IMR-90 (cell line): ENCODE results near the gene FNDC3B. TPM values are rescaled to one million over a fixed set of nuclear protein-coding genes. Genes with fewer than 3 reads are reported as not detected.

Source experiments
- ATAC-seq: fragments of 200-7000 bp; cut with Tn5 transposase; 2 replicates; pipeline ENCODE4 v1.9.1; 2020; ENCODE audit warnings: low read depth, mild to moderate bottlenecking, moderate library complexity
- BruUV-seq: library from RNA; stranded (reverse); fragments of 400-500 nt; replicated peaks from 2 replicates; lab custom pipeline; 2021; lab: Mats Ljungman, UMichigan
- CTCF ChIA-PET: fragments of 300-600 bp; formaldehyde crosslinking; extraction: SDS; loops from one replicate; lab custom pipeline; 2021; ENCODE audit warnings: antibody characterized with exemption; lab: Yijun Ruan, JAX
- POLR2A ChIA-PET: fragments of 300-600 bp; sonication (Branson Sonifier 250); formaldehyde crosslinking; loops from one replicate; lab custom pipeline; 2022; ENCODE audit warnings: antibody characterized with exemption; ENCODE audit not compliant: unreplicated experiment; lab: Charles Lee
- DNase-seq: peaks from one replicate; pipeline ENCODE4 v3.0.0; 2013
- H2AFZ ChIP-seq: replicated peaks from 2 replicates; pipeline ENCODE3; 2013; ENCODE audit warnings: low read length, mild to moderate bottlenecking; ENCODE audit not compliant: poor library complexity
- H2AK5ac ChIP-seq: 2 replicates; pipeline ENCODE4 v1.6.1; 2013; ENCODE audit warnings: low read depth, low read length, inconsistent platforms
- H2AK9ac ChIP-seq: replicated peaks from 2 replicates; pipeline ENCODE3; 2013; ENCODE audit warnings: mild to moderate bottlenecking, low read depth, low read length, moderate library complexity; ENCODE audit not compliant: poor library complexity
- H2BK120ac ChIP-seq: 2 replicates; pipeline ENCODE4 v1.6.1; 2013; ENCODE audit warnings: low read depth, low read length, inconsistent platforms
- H2BK15ac ChIP-seq: 3 replicates; pipeline ENCODE4 v1.6.1; 2013; ENCODE audit warnings: low read depth, low read length, inconsistent platforms
- H2BK20ac ChIP-seq: 2 replicates; pipeline ENCODE4 v1.6.1; 2013; ENCODE audit warnings: low read depth, mild to moderate bottlenecking, inconsistent platforms, low read length, moderate library complexity
- H2BK5ac ChIP-seq: 2 replicates; pipeline ENCODE4 v1.6.1; 2013; ENCODE audit warnings: mild to moderate bottlenecking, low read depth, low read length, inconsistent platforms; ENCODE audit not compliant: poor library complexity, severe bottlenecking
- H3K14ac ChIP-seq: replicated peaks from 2 replicates; pipeline ENCODE4 v1.6.1; 2013; ENCODE audit warnings: low read depth, low read length, inconsistent platforms
- H3K18ac ChIP-seq: 2 replicates; pipeline ENCODE4 v1.6.1; 2013; ENCODE audit warnings: low read depth, low read length, control low read depth
- H3K23ac ChIP-seq: 2 replicates; pipeline ENCODE4 v1.6.1; 2013; ENCODE audit warnings: low read depth, low read length, inconsistent platforms
- H3K27ac ChIP-seq: 2 replicates; pipeline ENCODE4 v1.5.1; 2013; ENCODE audit warnings: mild to moderate bottlenecking, control low read depth, low read length; ENCODE audit not compliant: insufficient read depth
- H3K27me3 ChIP-seq: 2 replicates; pipeline ENCODE4 v1.6.1; 2013; ENCODE audit warnings: low read length; ENCODE audit not compliant: control insufficient read depth, insufficient read depth
- H3K36me3 ChIP-seq: 2 replicates; pipeline ENCODE4 v1.6.1; 2013; ENCODE audit warnings: low read length, mixed read lengths; ENCODE audit not compliant: control insufficient read depth, insufficient read depth
- H3K4ac ChIP-seq: 2 replicates; pipeline ENCODE4 v1.6.1; 2013; ENCODE audit warnings: low read depth, low read length, inconsistent platforms
- H3K4me1 ChIP-seq: 2 replicates; pipeline ENCODE4 v1.6.1; 2013; ENCODE audit warnings: low read length, mixed read lengths; ENCODE audit not compliant: control insufficient read depth, insufficient read depth
- H3K4me2 ChIP-seq: 2 replicates; pipeline ENCODE4 v1.6.1; 2013; ENCODE audit warnings: low read depth, mild to moderate bottlenecking, control low read depth, low read length, moderate library complexity
- H3K4me3 ChIP-seq: 2 replicates; pipeline ENCODE4 v1.5.1; 2013; ENCODE audit warnings: low read depth, mild to moderate bottlenecking, control low read depth, low read length, moderate library complexity; ENCODE audit not compliant: insufficient read depth
- H3K56ac ChIP-seq: 2 replicates; pipeline ENCODE4 v1.6.1; 2013; ENCODE audit warnings: low read length, inconsistent platforms; ENCODE audit not compliant: insufficient read depth; ENCODE audit errors: extremely low read depth
- H3K79me1 ChIP-seq, 2 experiments: 2 replicates each; pipeline ENCODE4 v1.6.1; 2013; ENCODE audit warnings: low read length in 2 of 2, inconsistent platforms in 1 of 2, low read depth in 1 of 2
- H3K9ac ChIP-seq: 2 replicates; pipeline ENCODE4 v1.6.1; 2013; ENCODE audit warnings: low read depth, low read length, control low read depth
- H3K9me1 ChIP-seq: 2 replicates; pipeline ENCODE4 v1.6.1; 2013; ENCODE audit warnings: low read length, inconsistent platforms; ENCODE audit not compliant: insufficient read depth
- H3K9me3 ChIP-seq: 2 replicates; pipeline ENCODE4 v1.6.1; 2013; ENCODE audit warnings: low read length; ENCODE audit not compliant: control insufficient read depth, insufficient read depth
- H4K20me1 ChIP-seq: 2 replicates; pipeline ENCODE4 v1.6.1; 2013; ENCODE audit warnings: low read length, inconsistent platforms; ENCODE audit not compliant: insufficient read depth
- H4K5ac ChIP-seq: 2 replicates; pipeline ENCODE4 v1.6.1; 2013; ENCODE audit warnings: mild to moderate bottlenecking, low read depth, low read length, control low read depth
- H4K8ac ChIP-seq, 2 experiments: 2 replicates each; pipeline ENCODE4 v1.6.1; 2013; ENCODE audit warnings: low read depth in 2 of 2, low read length in 2 of 2, control low read depth in 1 of 2, inconsistent platforms in 1 of 2
- H4K91ac ChIP-seq: 2 replicates; pipeline ENCODE4 v1.6.1; 2013; ENCODE audit warnings: low read depth, low read length, inconsistent platforms; ENCODE audit not compliant: insufficient read depth
- CEBPB ChIP-seq: IDR thresholded peaks from 2 replicates; pipeline ENCODE4 v1.6.1; 2012; ENCODE audit warnings: low read depth, low read length, improper control_type of control experiment
- MAZ ChIP-seq: IDR thresholded peaks from 2 replicates; pipeline ENCODE4 v1.6.1; 2012; ENCODE audit warnings: low read depth, mild to moderate bottlenecking, low read length, improper control_type of control experiment, moderate library complexity, borderline replicate concordance
- RAD21 ChIP-seq: IDR thresholded peaks from 2 replicates; pipeline ENCODE4 v1.6.1; 2012; ENCODE audit warnings: low read length, improper control_type of control experiment
- USF2 ChIP-seq: fragments of 150-350 bp; IDR thresholded peaks from 2 replicates; pipeline ENCODE4 v1.6.1; 2017; ENCODE audit warnings: mild to moderate bottlenecking, antibody characterized with exemption, low read length, low read depth
- WGBS, 2 experiments: methylation state at CpG; one replicate each; pipeline versions ENCODE4 v1.1.5 to v1.1.7; 2013; ENCODE audit warnings: missing lambda C conversion rate in 2 of 2; ENCODE audit not compliant: insufficient read length in 1 of 2; ENCODE audit errors: extremely low coverage in 2 of 2; 5-methylcytosine and 5-hydroxymethylcytosine counted together
- dilution Hi-C: fragments of 300-500 bp; cut with HindIII; formaldehyde crosslinking; loops from one replicate; pipeline ENCODE4 v1.14.3; 2018; ENCODE audit warnings: low sequenced_read_pairs; ENCODE audit not compliant: unreplicated experiment
- in situ Hi-C: fragments of 300-500 bp; cut with MboI; formaldehyde crosslinking; loops from 3 replicates; pipeline ENCODE4 v1.14.3; 2019; ENCODE audit warnings: low sequenced_read_pairs, inconsistent platforms, mixed read lengths
- intact Hi-C: fragments of 100-400 bp; cut with micrococcal nuclease; formaldehyde crosslinking; loops from 2 replicates; pipeline ENCODE4 v1.10.0; 2022
- polyA plus RNA-seq, 3 experiments: library from polyadenylated mRNA; depleted of rRNA; stranded (reverse); fragments of >200 nt; gene quantifications; 2 replicates each; pipeline ENCODE4 v1.2.3, GENCODE V29; 2012; ENCODE audit warnings: low replicate concordance in 1 of 3
- total RNA-seq: library from RNA; depleted of rRNA; stranded (reverse); fragments of >200 nt; gene quantifications from 2 replicates; pipeline ENCODE4 v1.2.3, GENCODE V29; 2012

Gene FNDC3B
- total and polyA plus RNA-seq, 2 of the 4 experiments (the other 2 are of a cell fraction), result 23.9 to 150 TPM

- Histone ChIP-seq H2BK120ac (no peak overlapping the region), H3K4me2 (no peak overlapping the region)
Observed at GRCh38 chr3:172259726-172260248, 220.4 kb downstream of the FNDC3B start.

More at GRCh38 chr3:172259726-172260248, 220.4 kb downstream of the FNDC3B start:
- WGBS, 2 experiments, result no CpG with 5 or more reads among the region's 2 CpGs
- Histone ChIP-seq H2AK5ac (no peak overlapping the region), H4K20me1 (peaks cover 16% of the 10 kb centered on the region), H3K18ac (no peak overlapping the region), H3K9ac (no peak overlapping the region), H3K4me1 (peaks cover 23% of the 10 kb centered on the region), H3K4ac (no peak overlapping the region), H3K9me3 (no peaks in the 10 kb centered on the region), H2BK15ac (no peak overlapping the region), H3K27me3 (no peaks in the 10 kb centered on the region), H2BK20ac (no peak overlapping the region), H2AFZ (no peak overlapping the region), H3K79me1 (peaks cover 41 to 70% of the 10 kb centered on the region in 2 experiments), H3K4me3 (no peak overlapping the region), H3K56ac (no peak overlapping the region), H3K27ac (no peak overlapping the region), H4K8ac (no peak overlapping the region), H3K9me1 (peaks cover 16% of the 10 kb centered on the region), H3K23ac (no peak overlapping the region), H4K5ac (no peak overlapping the region), H3K36me3 (peaks cover 33% of the 10 kb centered on the region), H3K14ac (no peak overlapping the region), H2BK5ac (peak overlapping the region; percentile 3), H4K91ac (no peak overlapping the region), H2AK9ac (no peak overlapping the region)
- TF ChIP-seq CEBPB (no peak), MAZ (no peak), RAD21 (no peak), USF2 (no peak)
- BruUV-seq, result no TSS peak
- in situ Hi-C loops, result no loop called here
- ATAC-seq (no peak), DNase-seq (no peak)
- dilution Hi-C loops, result no loop called here
- ChIA-PET POLR2A (interaction anchor here (0.6 kb wide), 1 partner anchor 76 kb away, joined by 4 read pairs; no protein-coding TSS in a partner anchor), CTCF (no interaction called here)
- intact Hi-C loops, result no loop called here
